ENCODE measurements around the gene CDX4. TPM values are rescaled to one million over a fixed set of nuclear protein-coding genes. Genes with fewer than 3 reads are reported as not detected.

CDX4 gene
- total and polyA plus RNA-seq, 9 of the 15 experiments (the other 6 are each of a cell fraction or from before 2014, with no cell fraction given) = not detected

DNA sequence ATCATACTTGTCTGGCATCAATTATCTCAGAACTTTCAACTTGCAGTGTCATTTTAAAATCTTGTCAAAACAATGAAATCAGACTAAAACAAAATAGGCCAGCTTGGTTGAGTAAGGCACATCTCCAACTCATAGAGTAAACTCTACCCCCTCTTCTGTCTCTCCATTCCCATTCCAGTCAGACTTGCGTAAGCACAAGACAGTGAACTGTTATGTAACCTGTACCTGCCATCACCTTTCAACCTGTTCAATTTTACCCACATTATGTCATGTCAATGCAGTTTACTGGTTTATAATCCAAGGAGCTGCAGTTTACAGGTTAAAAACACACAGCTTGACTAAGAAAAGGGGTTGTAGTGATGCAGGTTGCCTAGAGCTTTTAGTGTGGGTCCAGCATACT lies 8.3 kb downstream of the CDX4 start (continued):
- TF ChIP-seq ILF3 (IDR thresholded peaks at IDR 0.05; ENCODE audit: borderline replicate concordance) (no peak), ZNF24 (IDR thresholded peaks at IDR 0.05) (no peak), ZNF408 (CRISPR knock-in tag; IDR thresholded peaks at IDR 0.05; ENCODE audit: low read depth) (no peak), HNRNPUL1 (IDR thresholded peaks at IDR 0.05; ENCODE audit: low read length) (no peak)
- TF ChIP-seq, protein P1, sequence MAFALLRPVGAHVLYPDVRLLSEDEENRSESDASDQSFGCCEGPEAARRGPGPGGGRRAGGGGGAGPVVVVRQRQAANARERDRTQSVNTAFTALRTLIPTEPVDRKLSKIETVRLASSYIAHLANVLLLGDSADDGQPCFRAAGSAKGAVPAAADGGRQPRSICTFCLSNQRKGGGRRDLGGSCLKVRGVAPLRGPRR (CRISPR knock-in tag; IDR thresholded peaks at IDR 0.05) = no peak
- TF ChIP-seq, protein P2, sequence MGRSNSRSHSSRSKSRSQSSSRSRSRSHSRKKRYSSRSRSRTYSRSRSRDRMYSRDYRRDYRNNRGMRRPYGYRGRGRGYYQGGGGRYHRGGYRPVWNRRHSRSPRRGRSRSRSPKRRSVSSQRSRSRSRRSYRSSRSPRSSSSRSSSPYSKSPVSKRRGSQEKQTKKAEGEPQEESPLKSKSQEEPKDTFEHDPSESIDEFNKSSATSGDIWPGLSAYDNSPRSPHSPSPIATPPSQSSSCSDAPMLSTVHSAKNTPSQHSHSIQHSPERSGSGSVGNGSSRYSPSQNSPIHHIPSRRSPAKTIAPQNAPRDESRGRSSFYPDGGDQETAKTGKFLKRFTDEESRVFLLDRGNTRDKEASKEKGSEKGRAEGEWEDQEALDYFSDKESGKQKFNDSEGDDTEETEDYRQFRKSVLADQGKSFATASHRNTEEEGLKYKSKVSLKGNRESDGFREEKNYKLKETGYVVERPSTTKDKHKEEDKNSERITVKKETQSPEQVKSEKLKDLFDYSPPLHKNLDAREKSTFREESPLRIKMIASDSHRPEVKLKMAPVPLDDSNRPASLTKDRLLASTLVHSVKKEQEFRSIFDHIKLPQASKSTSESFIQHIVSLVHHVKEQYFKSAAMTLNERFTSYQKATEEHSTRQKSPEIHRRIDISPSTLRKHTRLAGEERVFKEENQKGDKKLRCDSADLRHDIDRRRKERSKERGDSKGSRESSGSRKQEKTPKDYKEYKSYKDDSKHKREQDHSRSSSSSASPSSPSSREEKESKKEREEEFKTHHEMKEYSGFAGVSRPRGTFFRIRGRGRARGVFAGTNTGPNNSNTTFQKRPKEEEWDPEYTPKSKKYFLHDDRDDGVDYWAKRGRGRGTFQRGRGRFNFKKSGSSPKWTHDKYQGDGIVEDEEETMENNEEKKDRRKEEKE (IDR thresholded peaks at IDR 0.05; ENCODE audit: borderline replicate concordance in 1 of 2, control insufficient read depth in 1 of 2, low read depth in 2 of 2, low read length in 1 of 2) = no peak
- TF ChIP-seq, protein P3, sequence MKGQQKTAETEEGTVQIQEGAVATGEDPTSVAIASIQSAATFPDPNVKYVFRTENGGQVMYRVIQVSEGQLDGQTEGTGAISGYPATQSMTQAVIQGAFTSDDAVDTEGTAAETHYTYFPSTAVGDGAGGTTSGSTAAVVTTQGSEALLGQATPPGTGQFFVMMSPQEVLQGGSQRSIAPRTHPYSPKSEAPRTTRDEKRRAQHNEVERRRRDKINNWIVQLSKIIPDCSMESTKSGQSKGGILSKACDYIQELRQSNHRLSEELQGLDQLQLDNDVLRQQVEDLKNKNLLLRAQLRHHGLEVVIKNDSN (CRISPR knock-in tag; IDR thresholded peaks at IDR 0.05) = no peak
- TF ChIP-seq, protein P4, sequence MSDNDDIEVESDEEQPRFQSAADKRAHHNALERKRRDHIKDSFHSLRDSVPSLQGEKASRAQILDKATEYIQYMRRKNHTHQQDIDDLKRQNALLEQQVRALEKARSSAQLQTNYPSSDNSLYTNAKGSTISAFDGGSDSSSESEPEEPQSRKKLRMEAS (CRISPR knock-in tag; IDR thresholded peaks at IDR 0.05) = no peak
- TF ChIP-seq, protein P5, sequence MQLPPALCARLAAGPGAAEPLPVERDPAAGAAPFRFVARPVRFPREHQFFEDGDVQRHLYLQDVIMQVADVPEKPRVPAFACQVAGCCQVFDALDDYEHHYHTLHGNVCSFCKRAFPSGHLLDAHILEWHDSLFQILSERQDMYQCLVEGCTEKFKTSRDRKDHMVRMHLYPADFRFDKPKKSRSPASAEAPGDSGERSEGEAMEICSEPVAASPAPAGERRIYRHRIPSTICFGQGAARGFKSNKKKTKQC (CRISPR knock-in tag; IDR thresholded peaks at IDR 0.05) = no peak

Measured in K562 (cell line).